DND-41 (cell line): ENCODE measurements around the gene DPF1.

ENCODE experiments used
- EZH2 ChIP-seq: IDR thresholded peaks from 3 replicates; pipeline ENCODE4 v1.6.1; 2012; ENCODE audit warnings: borderline replicate concordance, low read depth, mild to moderate bottlenecking, moderate library complexity, low read length, inconsistent platforms; ENCODE audit not compliant: severe bottlenecking
- TF ChIP-seq, protein P1 (sequence below): IDR thresholded peaks from 2 replicates; pipeline ENCODE4 v1.5.1; 2012; ENCODE audit warnings: borderline replicate concordance, low read length, moderate library complexity, mild to moderate bottlenecking; ENCODE audit not compliant: poor library complexity, severe bottlenecking; ENCODE audit errors: extremely low read depth

DNA sequence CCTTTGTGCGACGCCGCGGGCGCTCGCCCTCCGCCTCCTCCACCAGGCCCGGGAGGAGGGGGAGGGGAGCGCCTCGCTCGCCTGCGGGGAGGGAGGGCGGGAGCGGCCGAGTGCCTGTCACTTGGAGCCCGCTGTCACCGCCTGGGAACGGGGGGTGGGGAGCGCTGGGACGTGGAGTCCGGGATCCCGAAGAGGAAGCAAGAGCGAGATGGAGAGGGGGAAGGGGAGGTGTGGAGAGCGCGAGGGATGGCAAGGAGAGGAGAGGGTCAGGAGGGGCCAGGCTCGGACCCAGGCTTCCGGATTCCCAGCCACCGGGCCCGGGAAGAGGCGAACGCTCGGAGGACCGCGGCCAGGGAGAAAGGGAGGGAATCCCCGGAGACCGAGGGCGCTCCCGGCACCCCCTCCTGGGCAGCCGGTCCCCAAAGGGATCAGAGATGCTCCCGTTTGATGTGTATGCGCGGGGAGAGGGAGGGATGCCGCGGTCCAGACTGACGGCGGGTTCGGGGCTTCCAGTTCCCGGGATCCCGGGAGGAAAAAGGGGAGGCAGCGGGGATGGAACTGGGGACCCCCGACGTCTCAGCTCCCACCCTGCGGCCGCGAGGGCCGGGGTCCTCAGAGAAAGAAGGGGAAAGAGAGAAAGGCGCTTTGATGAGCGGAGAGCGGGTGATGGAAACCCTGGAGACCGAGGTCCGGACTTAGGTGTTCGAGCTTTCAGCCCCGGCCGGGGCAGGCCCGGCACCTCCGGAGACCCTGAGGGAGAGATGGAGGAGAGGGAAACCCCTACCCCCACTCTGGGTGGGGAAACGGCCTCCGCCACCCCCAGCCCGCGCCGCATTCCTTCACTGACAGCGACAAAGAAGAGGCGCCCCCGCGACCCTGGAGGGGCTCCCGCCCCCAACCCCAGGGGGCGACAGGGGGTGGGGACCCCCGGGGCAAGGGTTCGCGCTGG is 4.7 kb upstream of the DPF1 start:
- TF ChIP-seq EZH2 = no peak
- TF ChIP-seq, protein P1, sequence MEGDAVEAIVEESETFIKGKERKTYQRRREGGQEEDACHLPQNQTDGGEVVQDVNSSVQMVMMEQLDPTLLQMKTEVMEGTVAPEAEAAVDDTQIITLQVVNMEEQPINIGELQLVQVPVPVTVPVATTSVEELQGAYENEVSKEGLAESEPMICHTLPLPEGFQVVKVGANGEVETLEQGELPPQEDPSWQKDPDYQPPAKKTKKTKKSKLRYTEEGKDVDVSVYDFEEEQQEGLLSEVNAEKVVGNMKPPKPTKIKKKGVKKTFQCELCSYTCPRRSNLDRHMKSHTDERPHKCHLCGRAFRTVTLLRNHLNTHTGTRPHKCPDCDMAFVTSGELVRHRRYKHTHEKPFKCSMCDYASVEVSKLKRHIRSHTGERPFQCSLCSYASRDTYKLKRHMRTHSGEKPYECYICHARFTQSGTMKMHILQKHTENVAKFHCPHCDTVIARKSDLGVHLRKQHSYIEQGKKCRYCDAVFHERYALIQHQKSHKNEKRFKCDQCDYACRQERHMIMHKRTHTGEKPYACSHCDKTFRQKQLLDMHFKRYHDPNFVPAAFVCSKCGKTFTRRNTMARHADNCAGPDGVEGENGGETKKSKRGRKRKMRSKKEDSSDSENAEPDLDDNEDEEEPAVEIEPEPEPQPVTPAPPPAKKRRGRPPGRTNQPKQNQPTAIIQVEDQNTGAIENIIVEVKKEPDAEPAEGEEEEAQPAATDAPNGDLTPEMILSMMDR = no peak
